ENCODE measurements around the gene CEP83.
"Not testable (repeated sequence)": the region's sequence is repeated elsewhere in the genome, so short reads cannot be mapped to it uniquely, and the experiment has no call there.

DNA sequence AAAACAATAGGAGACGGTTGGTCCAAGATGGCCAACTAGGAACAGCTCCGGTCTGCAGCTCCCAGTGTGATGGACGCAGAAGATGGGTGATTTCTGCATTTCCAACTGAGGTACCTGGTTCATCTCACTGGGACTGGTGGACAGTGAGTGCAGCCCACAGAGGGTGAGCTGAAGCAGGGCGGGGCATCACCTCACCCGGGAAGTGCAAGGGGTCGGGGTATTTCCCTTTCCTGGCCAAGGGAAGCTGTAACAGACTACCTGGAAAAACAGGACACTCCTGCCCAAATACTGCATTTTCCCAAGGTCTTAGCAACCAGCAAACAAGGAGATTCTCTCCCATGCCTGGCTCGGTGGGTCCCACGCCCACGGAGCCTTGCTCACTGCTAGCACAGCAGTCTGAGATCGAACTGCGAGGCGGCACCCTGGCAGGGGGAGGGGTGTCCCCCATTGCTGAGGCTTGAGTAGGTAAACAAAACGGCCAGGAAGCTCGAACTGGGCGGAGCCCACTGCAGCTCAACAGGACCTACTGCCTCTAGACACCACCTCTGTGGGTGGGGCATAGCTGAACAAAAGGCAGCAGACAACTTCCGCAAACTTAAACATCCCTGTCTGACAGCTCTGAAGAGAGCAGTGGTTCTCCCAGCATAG is 70.1 kb downstream of the CEP83 start:
- not testable (repeated sequence) for TF ChIP-seq CTCF (IDR thresholded peaks at IDR 0.05; ENCODE audit: low read depth, low read length, poor library complexity, severe bottlenecking); EZH2phosphoT487 (IDR thresholded peaks at IDR 0.05; ENCODE audit: borderline replicate concordance, low read length)
